ENCODE measurements around the gene MED12L. TPM values are rescaled to one million over a fixed set of nuclear protein-coding genes. Genes with fewer than 3 reads are reported as not detected.
"Not testable (repeated sequence)": the region's sequence is repeated elsewhere in the genome, so short reads cannot be mapped to it uniquely, and the experiment has no call there.

Gene MED12L
- total RNA-seq, 4 donors from 2014 or later, result 0.12 to 0.77 (median 0.21) TPM

- no peaks in the 10 kb centered on the region for H3K27me3 ChIP-seq
- H3K4me1 ChIP-seq, result peaks cover 6 to 73% (median 14%) of the 10 kb centered on the region in 3 donors
- no peak for ATAC-seq
- no peak overlapping the region for H3K27ac ChIP-seq
- no peaks in the 10 kb centered on the region for H3K36me3 ChIP-seq
- no peak overlapping the region for H3K4me3 ChIP-seq
- TF ChIP-seq POLR2A (IDR thresholded peaks at IDR 0.05) (no peak), EP300 (IDR thresholded peaks at IDR 0.05) (no peak), POLR2AphosphoS5 (IDR thresholded peaks at IDR 0.05) (no peak), CTCF (IDR thresholded peaks at IDR 0.05) (no peak)
- 78 to 96% methylated on average over 3 to 4 of the region's 4 CpGs for WGBS, 2 donors (ENCODE audit: low coverage in 1 of 2)
- H3K9me3 ChIP-seq, result no peaks in the 10 kb centered on the region
Measured at GRCh38 chr3:151232991-151233390, 147.5 kb downstream of the MED12L start.

- Histone ChIP-seq H3K4me3 (no peak overlapping the region), H3K36me3 (no peaks in the 10 kb centered on the region), H3K4me1 (peaks cover 0 to 55% (median 7%) of the 10 kb centered on the region in 3 donors), H3K27ac (peak overlapping the region in 1 of 4 donors; percentile 4), H3K9me3 (no peaks in the 10 kb centered on the region), H3K27me3 (no peaks in the 10 kb centered on the region)
- 79 to 86% methylated on average over 3 to 4 of the region's 6 CpGs for WGBS, 2 donors (ENCODE audit: low coverage in 1 of 2)
- no peak for ATAC-seq
- TF ChIP-seq POLR2A (IDR thresholded peaks at IDR 0.05) (no peak), EP300 (IDR thresholded peaks at IDR 0.05) (no peak), CTCF (IDR thresholded peaks at IDR 0.05) (no peak), POLR2AphosphoS5 (IDR thresholded peaks at IDR 0.05) (no peak)
Measured at GRCh38 chr3:151234825-151235224, 149.4 kb downstream of the MED12L start.

- H3K27me3 ChIP-seq, result no peaks in the 10 kb centered on the region
- no peaks in the 10 kb centered on the region for H3K36me3 ChIP-seq
- TF ChIP-seq POLR2AphosphoS5 (IDR thresholded peaks at IDR 0.05), result peak; percentile 23
- TF ChIP-seq EP300 (IDR thresholded peaks at IDR 0.05), result no peak
- no peak for TF ChIP-seq CTCF (IDR thresholded peaks at IDR 0.05)
- TF ChIP-seq POLR2A (IDR thresholded peaks at IDR 0.05), result no peak
- no peak overlapping the region for H3K27ac ChIP-seq
- H3K4me1 ChIP-seq, result peaks cover 0 to 40% (median 7%) of the 10 kb centered on the region in 3 donors
- no peak overlapping the region for H3K4me3 ChIP-seq
- 5 to 24% methylated on average over 2 of the region's 2 CpGs for WGBS, 2 donors (ENCODE audit: low coverage in 1 of 2)
- ATAC-seq, result no peak
- H3K9me3 ChIP-seq, result no peaks in the 10 kb centered on the region
Measured at GRCh38 chr3:151236316-151236715, 150.9 kb downstream of the MED12L start.

- no peaks in the 10 kb centered on the region for H3K27me3 ChIP-seq
- no peak overlapping the region for H3K4me3 ChIP-seq
- no peak for ATAC-seq
- no peaks in the 10 kb centered on the region for H3K9me3 ChIP-seq
- H3K4me1 ChIP-seq, result peaks cover 0 to 37% (median 7%) of the 10 kb centered on the region in 3 donors
- WGBS, 2 donors (ENCODE audit: low coverage in 1 of 2), result 45 to 87% methylated on average over 2 to 7 of the region's 7 CpGs
- TF ChIP-seq POLR2AphosphoS5 (IDR thresholded peaks at IDR 0.05) (no peak), CTCF (IDR thresholded peaks at IDR 0.05) (no peak), EP300 (IDR thresholded peaks at IDR 0.05) (no peak), POLR2A (IDR thresholded peaks at IDR 0.05) (no peak)
- no peak overlapping the region for H3K27ac ChIP-seq
- H3K36me3 ChIP-seq, result no peaks in the 10 kb centered on the region
Measured at GRCh38 chr3:151236736-151237135, 151.3 kb downstream of the MED12L start.

GRCh38 chr3:151242006-151242405 lies 156.5 kb downstream of the MED12L start:
- 60% methylated on average over 1 of the region's 18 CpGs; no CpG with 5 or more reads in 1 of the 2 donors for WGBS, 2 donors (ENCODE audit: low coverage in 1 of 2)
- not testable (repeated sequence) for ATAC-seq, H3K9me3 ChIP-seq

More at GRCh38 chr3:151242006-151242405, 156.5 kb downstream of the MED12L start:
- H3K27me3 ChIP-seq, H3K36me3 ChIP-seq, H3K4me3 ChIP-seq, H3K4me1 ChIP-seq, H3K27ac ChIP-seq: not testable (repeated sequence)

Data from gastroesophageal sphincter (tissue), 4 donors.